VCaP (cell line): ENCODE data around the gene BIRC2.

Source experiments
- H3K27ac ChIP-seq: fragments of 450-650 bp; 2 replicates; pipeline ENCODE4 v1.5.1; 2017
- CTCF ChIP-seq: fragments of 450-650 bp; conservative IDR thresholded peaks from 2 replicates; pipeline ENCODE4 v1.5.1; 2017; ENCODE audit warnings: mild to moderate bottlenecking, moderate library complexity

The BIRC2 gene

GRCh38 chr11:102378818-102379217, 31.8 kb downstream of the BIRC2 start:
- H3K27ac ChIP-seq, result no peak overlapping the region
- no peak for TF ChIP-seq CTCF

- no peak overlapping the region for H3K27ac ChIP-seq
- no peak for TF ChIP-seq CTCF
Observed at GRCh38 chr11:102382384-102382783, 35.4 kb downstream of the BIRC2 start.

- H3K27ac ChIP-seq, result no peak overlapping the region
- TF ChIP-seq CTCF, result no peak
Observed at GRCh38 chr11:102383839-102384238, 36.8 kb downstream of the BIRC2 start.

GRCh38 chr11:102384419-102385079, 37.5 kb downstream of the BIRC2 start:
- no peak for TF ChIP-seq CTCF
- H3K27ac ChIP-seq, result no peak overlapping the region

- no peak for TF ChIP-seq CTCF
- no peak overlapping the region for H3K27ac ChIP-seq
Observed at GRCh38 chr11:102385085-102386007, 38.3 kb downstream of the BIRC2 start.

- H3K27ac ChIP-seq, result no peak overlapping the region
- no peak for TF ChIP-seq CTCF
Observed at GRCh38 chr11:102386136-102386734, 39.2 kb downstream of the BIRC2 start.
